NCI-H748 (cell line): Measurements from ENCODE around the gene ATOH8.

Experiments used
- DNase-seq: peaks from one replicate; lab custom pipeline; 2025; ENCODE audit not compliant: unreplicated experiment; lab: John Stamatoyannopoulos, UW

The ATOH8 gene

GRCh38 chr2:85785027-85785822 lies 31.4 kb downstream of the ATOH8 start:
- DNase-seq, result no peak

GRCh38 chr2:85785871-85786270 lies 32.1 kb downstream of the ATOH8 start:
- DNase-seq, result no peak

GRCh38 chr2:85786444-85786843 lies 32.7 kb downstream of the ATOH8 start:
- DNase-seq, result no peak

- DNase-seq, result no peak
These were observed 33.1 kb downstream of the ATOH8 start for GRCh38 chr2:85786865-85787264.

- DNase-seq, result no peak
These were observed 33.6 kb downstream of the ATOH8 start for GRCh38 chr2:85787282-85787980.

- no peak for DNase-seq
These were observed 34.2 kb downstream of the ATOH8 start for GRCh38 chr2:85787981-85788340.

- DNase-seq, result no peak
These were observed 34.8 kb downstream of the ATOH8 start for GRCh38 chr2:85788603-85789002.

GRCh38 chr2:85789271-85789670 lies 35.5 kb downstream of the ATOH8 start:
- no peak for DNase-seq

- no peak for DNase-seq
These were observed 36.2 kb downstream of the ATOH8 start for GRCh38 chr2:85790032-85790431.

GRCh38 chr2:85790499-85791188 lies 36.9 kb downstream of the ATOH8 start:
- no peak for DNase-seq

GRCh38 chr2:85791704-85792565 lies 38.1 kb downstream of the ATOH8 start:
- no peak for DNase-seq

- no peak for DNase-seq
These were observed 39.1 kb downstream of the ATOH8 start for GRCh38 chr2:85792783-85793441.

GRCh38 chr2:85793584-85793983 lies 39.8 kb downstream of the ATOH8 start:
- no peak for DNase-seq

- DNase-seq, result no peak
These were observed 40.2 kb downstream of the ATOH8 start for GRCh38 chr2:85794038-85794441.

- no peak for DNase-seq
These were observed 40.8 kb downstream of the ATOH8 start for GRCh38 chr2:85794491-85795121.

- DNase-seq, result no peak
These were observed 41.7 kb downstream of the ATOH8 start for GRCh38 chr2:85795331-85796045.

GRCh38 chr2:85796046-85796340 lies 42.2 kb downstream of the ATOH8 start:
- DNase-seq, result no peak

GRCh38 chr2:85796341-85797262 lies 42.8 kb downstream of the ATOH8 start:
- DNase-seq, result peak; percentile 1

- no peak for DNase-seq
These were observed 43.5 kb downstream of the ATOH8 start for GRCh38 chr2:85797263-85797660.
